ENCODE results near the gene USP32. TPM values are rescaled to one million over a fixed set of nuclear protein-coding genes. Genes with fewer than 3 reads are reported as not detected.
A peak's percentile ranks its signal among the peaks of the same experiment; 100 is the strongest.
"Not testable (repeated sequence)": the region's sequence is repeated elsewhere in the genome, so short reads cannot be mapped to it uniquely, and the experiment has no call there.

Gene USP32
- 11.9 TPM for total RNA-seq

- H3K9me3 ChIP-seq = no peaks in the 10 kb centered on the region
These were observed at the start of gene USP32 for GRCh38 chr17:60392042-60392844. Gene USP32, minus strand, starts transcription at chr17:60392133. Its CDS starts 194 bp downstream, at chr17:60391939.

GRCh38 chr17:60439501-60439900 is 47.6 kb upstream of the USP32 start:
- TF ChIP-seq, protein P1, sequence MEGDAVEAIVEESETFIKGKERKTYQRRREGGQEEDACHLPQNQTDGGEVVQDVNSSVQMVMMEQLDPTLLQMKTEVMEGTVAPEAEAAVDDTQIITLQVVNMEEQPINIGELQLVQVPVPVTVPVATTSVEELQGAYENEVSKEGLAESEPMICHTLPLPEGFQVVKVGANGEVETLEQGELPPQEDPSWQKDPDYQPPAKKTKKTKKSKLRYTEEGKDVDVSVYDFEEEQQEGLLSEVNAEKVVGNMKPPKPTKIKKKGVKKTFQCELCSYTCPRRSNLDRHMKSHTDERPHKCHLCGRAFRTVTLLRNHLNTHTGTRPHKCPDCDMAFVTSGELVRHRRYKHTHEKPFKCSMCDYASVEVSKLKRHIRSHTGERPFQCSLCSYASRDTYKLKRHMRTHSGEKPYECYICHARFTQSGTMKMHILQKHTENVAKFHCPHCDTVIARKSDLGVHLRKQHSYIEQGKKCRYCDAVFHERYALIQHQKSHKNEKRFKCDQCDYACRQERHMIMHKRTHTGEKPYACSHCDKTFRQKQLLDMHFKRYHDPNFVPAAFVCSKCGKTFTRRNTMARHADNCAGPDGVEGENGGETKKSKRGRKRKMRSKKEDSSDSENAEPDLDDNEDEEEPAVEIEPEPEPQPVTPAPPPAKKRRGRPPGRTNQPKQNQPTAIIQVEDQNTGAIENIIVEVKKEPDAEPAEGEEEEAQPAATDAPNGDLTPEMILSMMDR (IDR thresholded peaks at IDR 0.05) = no peak
- H3K36me3 ChIP-seq = no peaks in the 10 kb centered on the region
- intact Hi-C loops (cut with DNase I) = loop anchor here (5.0 to 10.0 kb wide), 3 partner anchors 47 to 335 kb away; partner anchors contain the start of genes CA4 and USP32
- H3K9me3 ChIP-seq = no peaks in the 10 kb centered on the region
- DNase-seq (ENCODE audit: low spot score in 2 of 2) = no peak
- H3K27ac ChIP-seq = no peak overlapping the region
- H3K27me3 ChIP-seq = no peaks in the 10 kb centered on the region
- peaks cover 0 to 8% of the 10 kb centered on the region in 2 donors for H3K4me1 ChIP-seq
- H3K4me3 ChIP-seq = no peak overlapping the region

More at GRCh38 chr17:60392042-60392844, at the start of gene USP32:
- TF ChIP-seq, protein P1 (IDR thresholded peaks at IDR 0.05) = peak in 2 of 3 experiments; percentile 22 to 25
- Histone ChIP-seq H3K36me3 (no peaks in the 10 kb centered on the region), H3K4me3 (peak within 1 kb of the TSS; percentile 90 to 91), H3K27me3 (no peaks in the 10 kb centered on the region), H3K27ac (peak within 1 kb of the TSS; percentile 88 to 93), H3K4me1 (peaks cover 0 to 17% of the 10 kb centered on the region in 2 donors)
- DNase-seq (ENCODE audit: low spot score in 2 of 2) = peak; percentile 94 to 99
- intact Hi-C loops (cut with DNase I) = loop anchor here (1.0 to 5.0 kb wide), 7 partner anchors 45 to 1875 kb away; partner anchors contain the start of genes APPBP2, BCAS3, HEATR6 and PPM1D

GRCh38 chr17:60436676-60437075 is 44.7 kb upstream of the USP32 start:
- Histone ChIP-seq H3K4me3 (no peak overlapping the region), H3K27ac (no peak overlapping the region), H3K27me3 (no peaks in the 10 kb centered on the region), H3K36me3 (no peaks in the 10 kb centered on the region), H3K9me3 (no peaks in the 10 kb centered on the region), H3K4me1 (peaks cover 0 to 4% of the 10 kb centered on the region in 2 donors)
- DNase-seq (ENCODE audit: low spot score in 2 of 2) = no peak
- TF ChIP-seq, protein P1 (IDR thresholded peaks at IDR 0.05) = no peak
- intact Hi-C loops (cut with DNase I) = loop anchor here (5.0 to 10.0 kb wide), 3 partner anchors 44 to 332 kb away; partner anchors contain the start of genes CA4 and USP32

DNA sequence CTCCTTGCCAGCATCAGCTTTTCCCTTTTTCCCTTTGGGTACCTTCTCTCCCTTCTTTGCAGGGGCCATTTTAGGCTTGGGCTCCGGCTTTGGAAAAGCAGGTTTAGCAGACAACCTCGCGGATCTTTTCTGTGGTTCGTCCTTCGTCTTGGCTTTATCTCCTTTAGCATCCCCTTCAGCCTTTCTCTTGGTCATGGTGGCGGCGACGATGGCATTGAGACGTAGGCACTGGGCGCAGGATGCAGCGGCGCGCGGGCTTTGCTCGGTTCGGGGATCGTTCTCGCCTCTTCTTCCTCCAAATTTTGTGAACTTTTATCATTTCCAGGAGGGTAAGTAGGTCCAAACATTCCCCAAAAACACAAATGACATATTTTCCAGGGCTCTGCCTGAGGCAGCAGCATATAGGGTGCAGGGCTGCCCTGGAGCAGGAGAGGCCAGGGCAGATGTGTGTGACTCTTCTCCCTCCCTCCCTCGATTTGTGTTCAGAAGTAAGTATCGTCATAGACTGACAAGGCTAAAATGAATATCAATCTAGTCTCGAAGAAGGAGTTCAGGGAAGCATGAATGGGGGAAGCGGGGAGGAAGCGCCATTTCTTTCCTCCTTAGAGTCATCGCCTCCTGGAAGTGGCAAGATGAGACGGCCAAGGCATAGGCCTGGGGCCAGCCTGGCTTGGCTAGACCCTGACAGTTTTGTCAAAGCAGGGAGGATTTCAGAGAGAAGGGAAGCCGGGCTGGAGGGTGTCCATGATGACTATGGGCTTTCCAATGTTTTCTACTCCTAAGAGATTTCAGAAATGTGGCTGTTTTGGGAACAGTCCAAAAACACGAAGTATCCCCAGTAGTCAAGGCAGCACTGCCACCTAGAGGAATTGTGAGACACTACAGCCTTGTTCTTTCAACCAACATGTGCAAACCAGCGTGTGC is 43.6 kb upstream of the USP32 start:
- H3K4me1 ChIP-seq = peaks cover 0 to 4% of the 10 kb centered on the region in 2 donors
- no peaks in the 10 kb centered on the region for H3K27me3 ChIP-seq
- peak in 1 of 2 donors; percentile 86 for DNase-seq (ENCODE audit: low spot score in 2 of 2)
- no peaks in the 10 kb centered on the region for H3K9me3 ChIP-seq
- peak overlapping the region; percentile 31 to 51 for H3K27ac ChIP-seq
- intact Hi-C loops (cut with DNase I) = loop anchor here (1.0 to 10.0 kb wide), 4 partner anchors 14 to 331 kb away; partner anchors contain the start of genes CA4 and USP32
- H3K4me3 ChIP-seq = peak overlapping the region in 1 of 2 donors; percentile 40
- TF ChIP-seq, protein P1 (IDR thresholded peaks at IDR 0.05) = peak; percentile 82 to 91 (median 87)
- H3K36me3 ChIP-seq = no peaks in the 10 kb centered on the region

GRCh38 chr17:60433021-60433997 is 41.4 kb upstream of the USP32 start:
- intact Hi-C loops (cut with DNase I) = loop anchor here (10.0 kb wide), 2 partner anchors 289 to 329 kb away; partner anchors contain the start of gene CA4

DNA sequence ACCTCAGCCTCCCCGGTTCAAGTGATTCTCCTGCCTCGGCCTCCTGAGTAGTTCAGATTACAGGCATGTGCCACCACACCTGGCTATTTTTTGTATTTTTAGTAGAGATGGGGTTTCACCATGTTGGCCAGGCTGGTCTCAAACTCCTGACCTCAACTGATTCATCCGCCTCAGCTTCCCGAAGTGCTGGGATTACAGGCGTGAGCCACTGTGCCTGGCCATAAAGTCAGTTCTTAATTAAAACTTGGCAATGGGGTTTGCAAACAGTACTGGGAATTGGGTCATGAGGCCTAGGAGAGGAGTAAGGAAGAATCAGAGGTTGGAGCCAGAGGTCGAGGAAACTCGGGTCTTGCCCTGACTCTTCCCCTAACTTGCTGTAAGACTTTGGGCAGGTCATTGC is 38.6 kb upstream of the USP32 start:
- intact Hi-C loops (cut with DNase I) = loop anchor here (10.0 kb wide), 2 partner anchors 286 to 326 kb away; partner anchors contain the start of gene CA4
- not testable (repeated sequence) for DNase-seq (ENCODE audit: low spot score in 2 of 2); H3K9me3 ChIP-seq; H3K27me3 ChIP-seq; H3K4me1 ChIP-seq; H3K36me3 ChIP-seq; H3K4me3 ChIP-seq; H3K27ac ChIP-seq

More at GRCh38 chr17:60433021-60433997, 41.4 kb upstream of the USP32 start:
- H3K4me1 ChIP-seq; H3K36me3 ChIP-seq; H3K4me3 ChIP-seq; DNase-seq (ENCODE audit: low spot score in 2 of 2); H3K27ac ChIP-seq; H3K9me3 ChIP-seq; H3K27me3 ChIP-seq: not testable (repeated sequence)

DNA sequence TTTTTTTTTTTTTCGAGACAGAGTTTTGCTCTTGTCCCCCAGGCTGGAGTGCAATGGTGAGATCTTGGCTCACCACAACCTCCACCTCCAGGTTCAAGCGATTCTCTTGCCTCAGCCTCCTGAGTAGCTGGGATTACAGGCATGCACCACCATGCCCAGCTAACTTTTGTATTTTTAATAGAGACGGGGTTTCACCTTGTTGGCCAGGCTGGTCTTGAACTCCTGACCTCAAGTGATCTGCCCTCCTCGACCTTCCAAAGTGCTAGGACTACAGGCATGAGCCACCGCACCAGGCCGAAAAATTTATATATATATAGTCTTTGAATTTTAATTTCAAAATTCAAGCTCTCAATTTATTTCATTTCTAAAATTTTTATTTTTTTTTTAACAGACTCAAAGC is 36.6 kb upstream of the USP32 start:
- DNase-seq (ENCODE audit: low spot score in 2 of 2); H3K4me3 ChIP-seq; H3K4me1 ChIP-seq; H3K27ac ChIP-seq; H3K27me3 ChIP-seq; H3K9me3 ChIP-seq; H3K36me3 ChIP-seq; intact Hi-C loops (cut with DNase I): not testable (repeated sequence)

All from ascending aorta (tissue), 2 donors.